OCI-M2 (cell line): ENCODE results near the gene TMEM52.
"Not testable (repeated sequence)": the region's sequence is repeated elsewhere in the genome, so short reads cannot be mapped to it uniquely, and the experiment has no call there.

ENCODE experiments used
- DNase-seq: peaks from one replicate; lab custom pipeline; 2025; ENCODE audit not compliant: unreplicated experiment; lab: John Stamatoyannopoulos, UW

The TMEM52 gene

GRCh38 chr1:1894354-1895059, 24.6 kb downstream of the TMEM52 start:
- no peak for DNase-seq

- no peak for DNase-seq
These were observed 25.1 kb downstream of the TMEM52 start for GRCh38 chr1:1893997-1894353.

GRCh38 chr1:1893291-1893985, 25.6 kb downstream of the TMEM52 start:
- no peak for DNase-seq

GRCh38 chr1:1892763-1893120, 26.3 kb downstream of the TMEM52 start:
- DNase-seq = no peak

- DNase-seq = no peak
These were observed 26.9 kb downstream of the TMEM52 start for GRCh38 chr1:1892079-1892762.

- DNase-seq = no peak
These were observed 27.6 kb downstream of the TMEM52 start for GRCh38 chr1:1891349-1892078.

GRCh38 chr1:1890506-1891348, 28.4 kb downstream of the TMEM52 start, which contains the start of gene GNB1:
Gene GNB1, minus strand, starts transcription at chr1:1891087. Its CDS starts 65,634 bp downstream, at chr1:1825453.
- no peak for DNase-seq

- no peak for DNase-seq
These were observed 29.1 kb downstream of the TMEM52 start for GRCh38 chr1:1889847-1890505.

GRCh38 chr1:1889090-1889750, 29.9 kb downstream of the TMEM52 start:
- DNase-seq = no peak

GRCh38 chr1:1883890-1884289, 35.2 kb downstream of the TMEM52 start:
- DNase-seq = not testable (repeated sequence)

- no peak for DNase-seq
These were observed 35.8 kb downstream of the TMEM52 start for GRCh38 chr1:1883092-1883873.

- no peak for DNase-seq
These were observed 37.4 kb downstream of the TMEM52 start for GRCh38 chr1:1881727-1882126.

GRCh38 chr1:1880617-1881312, 38.3 kb downstream of the TMEM52 start:
- no peak for DNase-seq

GRCh38 chr1:1879942-1880341, 39.1 kb downstream of the TMEM52 start:
- DNase-seq = no peak

GRCh38 chr1:1877865-1878436, 41.1 kb downstream of the TMEM52 start:
- DNase-seq = no peak

- no peak for DNase-seq
These were observed 42.6 kb downstream of the TMEM52 start for GRCh38 chr1:1876335-1876930.

GRCh38 chr1:1875932-1876331, 43.1 kb downstream of the TMEM52 start:
- DNase-seq = no peak
